ENCODE results near the gene PACS1. TPM values are rescaled to one million over a fixed set of nuclear protein-coding genes. Genes with fewer than 3 reads are reported as not detected.

Gene PACS1
- total RNA-seq, 2 donors from 2014 or later, result 104 to 114 TPM

GRCh38 chr11:66226101-66226500 is 156.0 kb downstream of the PACS1 start:
- H3K36me3 Mint-ChIP-seq (ENCODE audit: insufficient read depth in 2 of 2), result peaks cover 4 to 7% of the 10 kb centered on the region in 2 donors
- no peaks in the 10 kb centered on the region for H3K27me3 Mint-ChIP-seq (ENCODE audit: low read depth)

GRCh38 chr11:66227700-66228099 is 157.6 kb downstream of the PACS1 start:
- Mint-ChIP-seq H3K36me3 (ENCODE audit: insufficient read depth in 2 of 2) (peaks cover 6 to 12% of the 10 kb centered on the region in 2 donors), H3K27ac (no peak overlapping the region)
- ATAC-seq (replicated peaks in 1 of 2), result no peak

More at GRCh38 chr11:66226101-66226500, 156.0 kb downstream of the PACS1 start:
- no peak overlapping the region for H3K4me3 Mint-ChIP-seq
- no peaks in the 10 kb centered on the region for H3K9me3 Mint-ChIP-seq
- ATAC-seq (replicated peaks in 1 of 2) (no peak), DNase-seq (no peak)
- H3K4me1 Mint-ChIP-seq (ENCODE audit: low read depth), result peaks cover 31% of the 10 kb centered on the region
- H3K27ac Mint-ChIP-seq, result peak overlapping the region; percentile 83

GRCh38 chr11:66228521-66228920 is 158.4 kb downstream of the PACS1 start:
- ATAC-seq (replicated peaks in 1 of 2) (no peak), DNase-seq (no peak)
- Mint-ChIP-seq H3K9me3 (no peaks in the 10 kb centered on the region), H3K4me1 (ENCODE audit: low read depth) (peaks cover 12% of the 10 kb centered on the region), H3K4me3 (no peak overlapping the region), H3K36me3 (ENCODE audit: insufficient read depth in 2 of 2) (peaks cover 6 to 12% of the 10 kb centered on the region in 2 donors), H3K27me3 (ENCODE audit: low read depth) (no peaks in the 10 kb centered on the region), H3K27ac (no peak overlapping the region)

More at GRCh38 chr11:66227700-66228099, 157.6 kb downstream of the PACS1 start:
- H3K4me1 Mint-ChIP-seq (ENCODE audit: low read depth), result peaks cover 15% of the 10 kb centered on the region
- no peak for DNase-seq
- H3K4me3 Mint-ChIP-seq, result no peak overlapping the region
- no peaks in the 10 kb centered on the region for H3K27me3 Mint-ChIP-seq (ENCODE audit: low read depth)
- no peaks in the 10 kb centered on the region for H3K9me3 Mint-ChIP-seq

DNA sequence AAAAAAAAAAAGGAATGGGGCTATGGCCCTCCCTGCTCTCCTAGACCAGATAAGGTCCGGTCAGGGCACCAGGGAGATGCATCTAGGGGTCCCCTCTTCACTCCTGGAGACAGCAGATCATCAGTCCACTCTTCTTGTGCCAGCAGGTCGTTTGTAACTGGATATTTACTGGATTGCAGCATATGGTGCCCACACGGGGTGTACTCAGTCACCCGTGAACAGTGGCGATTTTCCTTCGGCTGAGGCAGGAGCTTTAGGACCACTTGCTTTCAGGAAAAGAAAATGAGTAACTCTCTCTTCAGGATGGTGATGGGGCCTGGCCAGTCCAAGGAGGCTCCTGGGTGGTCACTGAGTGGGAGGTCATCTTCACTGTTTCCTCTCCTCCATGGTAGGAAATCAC is 160.1 kb downstream of the PACS1 start:
- H3K9me3 Mint-ChIP-seq, result no peaks in the 10 kb centered on the region
- peaks cover 2 to 11% of the 10 kb centered on the region in 2 donors for H3K36me3 Mint-ChIP-seq (ENCODE audit: insufficient read depth in 2 of 2)
- no peak overlapping the region for H3K27ac Mint-ChIP-seq
- DNase-seq (no peak), ATAC-seq (replicated peaks in 1 of 2) (no peak)
- H3K27me3 Mint-ChIP-seq (ENCODE audit: low read depth), result no peaks in the 10 kb centered on the region
- H3K4me1 Mint-ChIP-seq (ENCODE audit: low read depth), result peaks cover 12% of the 10 kb centered on the region
- no peak overlapping the region for H3K4me3 Mint-ChIP-seq

GRCh38 chr11:66230978-66231377 is 160.9 kb downstream of the PACS1 start:
- H3K27me3 Mint-ChIP-seq (ENCODE audit: low read depth), result no peaks in the 10 kb centered on the region
- H3K4me3 Mint-ChIP-seq, result no peak overlapping the region
- no peaks in the 10 kb centered on the region for H3K9me3 Mint-ChIP-seq
- ATAC-seq (replicated peaks in 1 of 2) (no peak), DNase-seq (no peak)
- H3K4me1 Mint-ChIP-seq (ENCODE audit: low read depth), result peaks cover 7% of the 10 kb centered on the region
- no peak overlapping the region for H3K27ac Mint-ChIP-seq
- H3K36me3 Mint-ChIP-seq (ENCODE audit: insufficient read depth in 2 of 2), result peaks cover 2 to 11% of the 10 kb centered on the region in 2 donors

DNA sequence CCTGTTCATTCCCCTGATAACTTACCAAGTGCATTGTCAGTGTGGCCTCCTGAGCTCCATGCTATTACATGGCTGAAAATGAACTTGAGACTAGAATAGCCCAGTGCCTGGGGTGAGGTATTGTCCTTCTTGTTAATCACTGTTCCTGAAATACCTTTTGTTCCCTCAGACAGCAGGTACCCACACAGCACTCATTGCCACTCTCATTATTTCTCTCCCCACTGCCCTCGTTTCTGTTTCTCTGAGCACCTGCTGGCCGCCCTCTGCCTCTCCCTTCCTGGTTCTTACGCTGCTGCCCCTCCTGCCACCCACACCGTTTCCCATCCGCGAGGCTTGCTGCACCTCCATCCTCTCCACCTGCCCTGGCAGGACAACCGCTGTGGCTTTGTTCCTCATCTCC is 161.5 kb downstream of the PACS1 start:
- Mint-ChIP-seq H3K4me3 (no peak overlapping the region), H3K4me1 (ENCODE audit: low read depth) (peaks cover 1% of the 10 kb centered on the region), H3K27ac (no peak overlapping the region), H3K36me3 (ENCODE audit: insufficient read depth in 2 of 2) (peaks cover 2 to 11% of the 10 kb centered on the region in 2 donors), H3K9me3 (no peaks in the 10 kb centered on the region), H3K27me3 (ENCODE audit: low read depth) (no peaks in the 10 kb centered on the region)
- no peak for DNase-seq
- ATAC-seq (replicated peaks in 1 of 2), result no peak

- DNase-seq (no peak), ATAC-seq (replicated peaks in 1 of 2) (no peak)
- H3K36me3 Mint-ChIP-seq (ENCODE audit: insufficient read depth in 2 of 2), result peaks cover 2 to 11% of the 10 kb centered on the region in 2 donors
- H3K27ac Mint-ChIP-seq, result no peak overlapping the region
- H3K27me3 Mint-ChIP-seq (ENCODE audit: low read depth), result no peaks in the 10 kb centered on the region
- no peak overlapping the region for H3K4me3 Mint-ChIP-seq
- no peaks in the 10 kb centered on the region for H3K9me3 Mint-ChIP-seq
- H3K4me1 Mint-ChIP-seq (ENCODE audit: low read depth), result no peaks in the 10 kb centered on the region
These were observed 162.7 kb downstream of the PACS1 start for GRCh38 chr11:66232769-66233168.

DNA sequence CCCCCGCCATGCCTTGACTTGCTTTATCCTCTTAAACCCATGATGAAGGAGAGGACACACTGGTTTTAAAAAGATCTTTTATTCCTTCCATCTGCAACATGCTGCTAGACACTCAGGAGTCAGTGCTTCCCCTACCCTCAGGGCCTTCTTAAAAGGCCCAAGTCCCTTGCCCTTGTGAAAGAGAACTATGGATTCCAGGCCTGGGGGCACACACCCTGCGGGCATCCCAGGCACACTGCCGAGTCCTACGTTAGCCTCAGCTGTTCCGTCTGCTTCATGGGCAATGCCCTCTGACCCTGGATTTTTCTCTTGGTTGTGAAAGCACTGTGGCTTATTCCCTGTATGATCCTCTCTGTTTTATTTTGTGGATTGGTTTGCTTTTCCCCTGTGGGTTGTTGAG is 163.2 kb downstream of the PACS1 start:
- no peaks in the 10 kb centered on the region for H3K4me1 Mint-ChIP-seq (ENCODE audit: low read depth)
- H3K36me3 Mint-ChIP-seq (ENCODE audit: insufficient read depth in 2 of 2), result peaks cover 2 to 11% of the 10 kb centered on the region in 2 donors
- H3K4me3 Mint-ChIP-seq, result no peak overlapping the region
- H3K27me3 Mint-ChIP-seq (ENCODE audit: low read depth), result no peaks in the 10 kb centered on the region
- ATAC-seq (replicated peaks in 1 of 2) (no peak), DNase-seq (no peak)
- no peak overlapping the region for H3K27ac Mint-ChIP-seq
- H3K9me3 Mint-ChIP-seq, result no peaks in the 10 kb centered on the region

DNA sequence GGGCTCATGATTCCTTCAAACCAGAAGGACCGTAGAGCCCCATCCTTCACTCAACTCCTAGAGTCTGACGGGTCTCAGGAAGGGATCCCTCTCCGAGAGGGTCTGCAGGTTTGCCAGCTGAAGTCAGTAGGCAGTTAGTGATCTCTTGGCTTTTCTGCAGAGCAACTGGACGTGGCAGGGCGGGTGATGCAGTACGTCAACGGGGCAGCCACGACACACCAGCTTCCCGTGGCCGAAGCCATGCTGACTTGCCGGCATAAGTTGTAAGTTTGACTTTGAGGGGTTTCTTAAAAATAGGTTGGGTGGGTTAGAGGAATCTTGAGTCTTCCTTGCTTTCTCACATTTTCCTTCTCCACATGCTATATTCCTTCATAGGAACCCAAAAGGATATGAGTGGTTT is 165.1 kb downstream of the PACS1 start:
- H3K27ac Mint-ChIP-seq, result no peak overlapping the region
- peaks cover 2 to 6% of the 10 kb centered on the region in 2 donors for H3K36me3 Mint-ChIP-seq (ENCODE audit: insufficient read depth in 2 of 2)
- DNase-seq (no peak), ATAC-seq (replicated peaks in 1 of 2) (no peak)
- no peaks in the 10 kb centered on the region for H3K9me3 Mint-ChIP-seq
- no peak overlapping the region for H3K4me3 Mint-ChIP-seq
- no peaks in the 10 kb centered on the region for H3K27me3 Mint-ChIP-seq (ENCODE audit: low read depth)
- H3K4me1 Mint-ChIP-seq (ENCODE audit: low read depth), result no peaks in the 10 kb centered on the region

GRCh38 chr11:66237867-66238266 is 167.8 kb downstream of the PACS1 start:
- Mint-ChIP-seq H3K4me1 (ENCODE audit: low read depth) (no peaks in the 10 kb centered on the region), H3K27ac (no peak overlapping the region), H3K36me3 (ENCODE audit: insufficient read depth in 2 of 2) (no peaks in the 10 kb centered on the region), H3K4me3 (no peak overlapping the region), H3K27me3 (ENCODE audit: low read depth) (no peaks in the 10 kb centered on the region), H3K9me3 (no peaks in the 10 kb centered on the region)
- ATAC-seq (replicated peaks in 1 of 2), result no peak
- no peak for DNase-seq

- no peak for ATAC-seq (replicated peaks in 1 of 2)
- no peaks in the 10 kb centered on the region for H3K9me3 Mint-ChIP-seq
- no peak for DNase-seq
- H3K27me3 Mint-ChIP-seq (ENCODE audit: low read depth), result no peaks in the 10 kb centered on the region
- H3K4me3 Mint-ChIP-seq, result no peak overlapping the region
- no peak overlapping the region for H3K27ac Mint-ChIP-seq
- H3K4me1 Mint-ChIP-seq (ENCODE audit: low read depth), result peaks cover 6% of the 10 kb centered on the region
- H3K36me3 Mint-ChIP-seq (ENCODE audit: insufficient read depth in 2 of 2), result peaks cover 0 to 3% of the 10 kb centered on the region in 2 donors
These were observed 168.8 kb downstream of the PACS1 start for GRCh38 chr11:66238786-66239413.

- no peaks in the 10 kb centered on the region for H3K27me3 Mint-ChIP-seq (ENCODE audit: low read depth)
- no peak overlapping the region for H3K27ac Mint-ChIP-seq
- ATAC-seq (replicated peaks in 1 of 2) (no peak), DNase-seq (no peak)
- H3K9me3 Mint-ChIP-seq, result no peaks in the 10 kb centered on the region
- no peak overlapping the region for H3K4me3 Mint-ChIP-seq
- peaks cover 8% of the 10 kb centered on the region for H3K4me1 Mint-ChIP-seq (ENCODE audit: low read depth)
- peaks cover 0 to 3% of the 10 kb centered on the region in 2 donors for H3K36me3 Mint-ChIP-seq (ENCODE audit: insufficient read depth in 2 of 2)
These were observed 169.4 kb downstream of the PACS1 start for GRCh38 chr11:66239511-66239910.

DNA sequence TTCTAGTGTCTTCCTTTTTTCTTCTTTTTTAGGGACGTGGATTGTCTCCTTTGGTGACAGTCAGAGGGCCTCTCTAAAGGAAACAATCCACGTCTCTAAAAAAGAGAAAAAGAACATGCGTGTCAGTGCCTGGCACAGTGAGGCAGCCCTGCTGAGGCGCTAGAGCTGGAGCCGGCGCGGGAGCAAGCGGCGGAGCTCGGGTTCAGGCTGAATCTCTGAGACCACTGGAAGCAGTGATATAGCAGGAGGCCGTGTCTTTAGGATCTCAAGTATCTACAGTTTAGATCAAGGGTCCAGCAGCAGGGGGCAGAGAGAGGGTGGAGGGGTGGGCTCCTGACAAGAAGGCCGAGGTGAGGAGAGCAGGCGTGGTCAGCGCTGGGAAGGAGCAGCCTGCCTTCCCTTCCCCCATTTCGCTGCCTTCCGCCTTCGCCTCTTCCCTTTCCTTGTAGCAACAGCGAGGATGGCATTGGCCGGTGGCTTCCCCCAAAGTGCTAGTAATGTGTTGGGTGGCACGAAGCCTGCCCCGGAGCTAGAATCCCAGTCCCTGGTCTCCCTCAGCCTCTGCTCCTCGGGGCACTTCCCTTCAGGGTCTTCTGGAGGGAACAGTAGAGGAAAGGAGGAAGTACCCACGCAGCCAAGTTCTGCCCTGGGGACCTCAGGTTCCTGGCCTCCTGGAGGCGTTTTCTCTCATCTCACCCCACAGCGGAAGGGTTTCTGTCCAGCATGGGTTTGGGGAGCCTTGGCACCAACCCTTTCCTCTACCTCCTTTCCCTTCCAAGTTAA is 170.1 kb downstream of the PACS1 start:
- DNase-seq (no peak), ATAC-seq (replicated peaks in 1 of 2) (no peak)
- Mint-ChIP-seq H3K4me1 (ENCODE audit: low read depth) (peaks cover 8% of the 10 kb centered on the region), H3K27me3 (ENCODE audit: low read depth) (no peaks in the 10 kb centered on the region), H3K4me3 (no peak overlapping the region), H3K27ac (no peak overlapping the region), H3K9me3 (no peaks in the 10 kb centered on the region), H3K36me3 (ENCODE audit: insufficient read depth in 2 of 2) (peaks cover 0 to 3% of the 10 kb centered on the region in 2 donors)
